T47D (cell line): ENCODE measurements around the gene LRP1.

Experiments
- DNase-seq, 2 experiments: peaks; one replicate each; pipeline versions ENCODE4 v3.0.0 to v3.0.0-alpha.2; 2011 to 2012; ENCODE audit warnings: low read depth in 1 of 2, low spot score in 1 of 2
- JUND ChIP-seq: IDR thresholded peaks from 2 replicates; pipeline ENCODE4 v1.6.1; 2012; ENCODE audit warnings: low read depth
- in situ Hi-C: cut with HindIII; loops from 2 replicates; pipeline ENCODE4 v1.10.0; 2016; ENCODE audit warnings: low sequenced_read_pairs, low pct_unique_long_range_greater_than_20kb

Gene LRP1

DNA sequence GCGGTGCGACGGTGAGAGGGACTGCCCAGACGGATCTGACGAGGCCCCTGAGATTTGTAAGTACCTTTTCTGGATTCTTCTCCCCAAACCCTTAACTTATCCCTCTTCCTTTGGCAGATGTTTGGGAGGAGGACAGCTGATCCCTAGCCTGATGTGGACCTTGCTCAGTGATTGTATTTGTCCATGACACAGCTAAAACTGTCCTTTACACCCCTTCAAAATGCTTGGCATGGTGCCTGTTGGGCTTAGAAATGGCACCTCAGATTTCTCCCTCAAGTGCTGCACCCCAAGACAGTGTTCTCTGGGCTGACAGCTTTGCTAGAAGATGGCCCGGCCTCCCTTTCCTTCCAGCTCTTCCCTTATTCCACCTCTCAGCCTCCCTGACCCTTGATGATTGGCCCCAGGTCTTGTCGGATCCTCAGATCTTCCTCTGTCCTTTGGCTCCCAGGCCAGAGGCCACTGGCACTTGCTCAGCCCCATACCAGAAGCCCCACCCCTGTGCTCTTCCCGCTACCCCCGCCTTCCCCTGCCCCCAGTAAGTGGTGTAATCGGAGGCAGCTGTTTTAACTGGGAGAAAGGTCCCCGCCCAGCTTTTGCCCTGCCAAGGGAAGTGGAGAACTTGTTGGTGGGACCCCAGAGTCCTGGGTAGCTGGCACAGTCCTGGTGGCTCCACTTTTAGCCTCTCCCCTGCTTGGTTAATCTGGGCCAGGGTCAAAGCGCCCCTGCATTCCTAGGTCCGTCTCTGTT is 10.4 kb downstream of the LRP1 start:
- no peak for DNase-seq
- no peak for TF ChIP-seq JUND
- in situ Hi-C loops = no loop called here

DNA sequence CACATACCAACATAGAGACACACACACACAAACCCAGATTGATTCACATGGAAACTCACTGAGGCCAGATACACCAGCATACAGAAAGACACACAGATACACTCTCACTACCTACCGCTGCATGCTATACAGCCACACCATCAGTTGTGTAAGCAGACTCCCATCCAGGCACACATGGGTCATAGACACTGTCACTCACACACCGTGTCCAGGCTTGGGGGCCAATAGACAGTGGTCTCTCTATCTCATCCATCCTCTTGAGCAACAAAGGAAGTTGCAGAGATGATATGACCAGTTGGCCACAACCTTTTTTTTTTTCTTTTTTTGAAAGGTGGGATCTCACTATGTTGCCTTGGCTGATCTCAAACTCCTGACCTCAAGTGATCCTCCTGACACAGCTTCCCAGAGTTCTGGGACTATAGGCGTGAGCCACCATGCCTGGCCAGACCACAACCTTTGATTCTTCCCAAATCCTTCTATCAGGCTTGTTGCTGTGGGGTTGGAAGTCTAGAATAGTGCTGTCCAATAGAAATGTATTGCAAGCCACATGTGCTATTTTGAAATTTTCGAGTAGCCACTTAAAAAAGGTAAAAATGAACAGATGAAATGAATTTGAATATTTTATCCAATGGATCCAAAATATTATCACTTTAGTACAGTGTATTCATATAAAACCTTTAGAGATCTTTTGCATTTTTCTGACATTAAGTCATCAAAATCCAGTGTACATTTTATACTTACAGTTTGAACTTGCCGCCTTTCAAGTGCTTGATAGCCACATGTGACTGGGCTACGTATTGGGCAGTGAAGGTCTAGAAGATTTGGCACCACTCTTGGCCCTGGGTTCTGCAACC is 11.7 kb downstream of the LRP1 start:
- no peak for DNase-seq
- in situ Hi-C loops = no loop called here
- TF ChIP-seq JUND = no peak

DNA sequence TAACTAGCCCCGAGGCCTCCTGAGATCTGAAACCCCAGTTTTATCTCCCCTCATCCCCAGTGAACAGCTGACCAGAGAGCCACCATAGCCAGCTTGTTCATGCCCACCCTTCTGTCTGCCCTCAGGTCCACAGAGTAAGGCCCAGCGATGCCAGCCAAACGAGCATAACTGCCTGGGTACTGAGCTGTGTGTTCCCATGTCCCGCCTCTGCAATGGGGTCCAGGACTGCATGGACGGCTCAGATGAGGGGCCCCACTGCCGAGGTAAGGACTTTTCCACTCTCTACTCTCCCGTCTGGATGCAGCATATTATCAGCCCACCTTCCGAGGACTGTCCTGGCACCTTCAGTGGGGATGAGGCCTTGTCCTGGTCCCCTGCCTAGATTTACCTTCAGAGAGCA is 13.0 kb downstream of the LRP1 start:
- in situ Hi-C loops = no loop called here
- TF ChIP-seq JUND = no peak
- no peak for DNase-seq

DNA sequence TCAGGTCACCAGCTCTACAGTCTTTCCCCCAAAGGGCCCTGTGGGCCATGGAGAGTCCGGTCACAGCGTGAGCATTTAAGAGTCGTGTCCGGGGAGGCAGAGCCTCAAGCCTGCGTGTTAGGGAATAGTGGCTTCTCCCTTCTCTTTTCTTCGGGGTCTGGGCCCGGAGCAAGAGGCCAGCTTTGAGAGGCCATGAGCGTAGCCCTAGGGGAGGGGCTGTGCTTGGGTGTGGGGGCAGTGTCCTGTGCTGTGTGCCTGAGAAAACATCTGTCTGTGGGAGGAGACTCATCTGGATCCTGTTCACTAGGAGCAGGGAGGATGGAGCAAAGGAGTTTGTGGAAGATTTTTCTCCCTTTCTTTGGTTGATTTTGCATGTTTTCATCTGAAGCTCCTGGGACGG is 13.8 kb downstream of the LRP1 start:
- in situ Hi-C loops = no loop called here
- DNase-seq = no peak
- no peak for TF ChIP-seq JUND

DNA sequence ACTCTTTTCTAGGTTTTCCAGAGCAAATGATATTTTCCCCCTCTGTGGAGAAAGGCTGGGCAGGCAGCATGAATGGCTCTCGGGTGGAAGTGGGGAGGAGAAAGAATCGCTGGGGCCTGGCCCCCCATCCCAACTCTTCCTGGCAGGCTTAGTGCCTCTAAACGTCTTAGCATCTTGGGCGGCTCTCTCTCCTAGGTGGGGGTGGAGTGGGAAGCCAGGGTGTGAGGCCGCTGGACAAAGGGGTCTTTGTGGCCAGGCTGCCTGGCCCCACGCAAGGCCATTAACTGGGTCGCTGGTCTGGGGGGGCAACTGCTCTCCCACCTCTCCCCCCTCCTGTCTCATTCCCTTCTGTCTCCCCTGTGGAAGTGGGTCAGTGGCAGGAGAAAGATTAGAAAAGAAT is 14.4 kb downstream of the LRP1 start:
- DNase-seq = no peak
- in situ Hi-C loops = no loop called here

DNA sequence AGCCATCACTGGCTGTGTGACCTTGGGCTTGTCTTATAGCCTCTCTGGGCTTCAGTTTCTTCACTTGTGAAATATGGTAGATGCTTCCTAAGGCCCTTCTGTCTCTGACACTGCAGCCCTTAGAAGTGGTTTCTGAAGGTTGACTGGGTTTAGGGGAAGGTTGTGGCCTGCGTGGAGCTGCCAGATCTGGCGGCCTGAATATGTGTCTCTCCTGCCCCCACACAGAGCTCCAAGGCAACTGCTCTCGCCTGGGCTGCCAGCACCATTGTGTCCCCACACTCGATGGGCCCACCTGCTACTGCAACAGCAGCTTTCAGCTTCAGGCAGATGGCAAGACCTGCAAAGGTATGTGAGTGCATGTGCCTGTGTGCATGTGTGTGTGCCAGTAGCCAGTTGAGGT is 15.2 kb downstream of the LRP1 start:
- TF ChIP-seq JUND = no peak
- no peak for DNase-seq
- in situ Hi-C loops = no loop called here

More for the DNA sequence above, 14.4 kb downstream of the LRP1 start:
- TF ChIP-seq JUND = no peak

DNA sequence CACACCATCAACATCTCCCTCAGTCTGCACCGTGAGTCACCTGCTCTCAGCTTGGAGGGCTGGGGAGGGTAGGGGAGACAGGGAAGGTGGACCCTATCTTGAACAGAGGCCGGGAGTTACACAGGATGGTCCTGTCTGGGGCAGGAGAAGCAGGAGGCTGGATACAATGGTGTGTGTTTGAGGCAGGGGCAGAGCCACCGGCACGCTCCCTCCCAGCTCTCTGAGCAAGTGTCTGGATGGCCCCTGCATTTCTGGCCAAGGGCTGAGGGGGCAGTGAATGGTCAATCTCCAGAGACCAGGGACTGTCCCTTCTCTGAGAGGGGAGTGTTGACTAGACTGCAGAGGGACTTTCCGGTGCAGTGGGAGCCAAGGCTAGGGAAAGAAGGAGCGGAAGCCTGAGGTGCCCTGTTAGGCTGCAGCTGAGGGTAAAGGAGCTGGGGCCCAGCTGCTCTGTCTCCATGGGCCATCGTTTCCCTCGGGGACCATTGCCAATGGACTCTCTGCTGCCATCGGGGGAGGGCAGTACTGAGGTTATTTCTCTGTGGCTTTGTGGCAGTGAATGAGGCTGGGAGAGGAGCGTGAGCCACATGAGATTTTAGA is 17.3 kb downstream of the LRP1 start:
- no peak for DNase-seq
- in situ Hi-C loops = no loop called here
- TF ChIP-seq JUND = no peak

DNA sequence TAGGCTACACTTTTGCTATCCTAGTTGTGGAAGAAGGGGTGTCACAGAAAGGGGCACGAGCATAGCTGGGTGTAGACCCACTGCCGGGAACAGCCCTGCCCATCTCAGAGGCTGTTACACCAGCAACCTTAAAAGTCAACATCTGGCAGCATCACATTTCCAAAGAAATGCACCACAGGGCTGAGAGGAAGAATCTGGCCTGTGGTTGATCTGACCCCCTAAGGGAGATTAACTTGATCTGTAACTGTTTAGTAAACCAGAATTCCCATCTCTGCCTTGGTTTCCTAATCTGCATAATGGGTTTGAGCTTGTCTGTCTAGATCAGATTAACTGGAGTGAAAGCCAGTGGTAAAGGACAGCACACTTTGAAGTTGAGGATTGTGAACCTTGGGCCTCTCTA is 17.8 kb downstream of the LRP1 start:
- no peak for DNase-seq
- in situ Hi-C loops = no loop called here
- no peak for TF ChIP-seq JUND

DNA sequence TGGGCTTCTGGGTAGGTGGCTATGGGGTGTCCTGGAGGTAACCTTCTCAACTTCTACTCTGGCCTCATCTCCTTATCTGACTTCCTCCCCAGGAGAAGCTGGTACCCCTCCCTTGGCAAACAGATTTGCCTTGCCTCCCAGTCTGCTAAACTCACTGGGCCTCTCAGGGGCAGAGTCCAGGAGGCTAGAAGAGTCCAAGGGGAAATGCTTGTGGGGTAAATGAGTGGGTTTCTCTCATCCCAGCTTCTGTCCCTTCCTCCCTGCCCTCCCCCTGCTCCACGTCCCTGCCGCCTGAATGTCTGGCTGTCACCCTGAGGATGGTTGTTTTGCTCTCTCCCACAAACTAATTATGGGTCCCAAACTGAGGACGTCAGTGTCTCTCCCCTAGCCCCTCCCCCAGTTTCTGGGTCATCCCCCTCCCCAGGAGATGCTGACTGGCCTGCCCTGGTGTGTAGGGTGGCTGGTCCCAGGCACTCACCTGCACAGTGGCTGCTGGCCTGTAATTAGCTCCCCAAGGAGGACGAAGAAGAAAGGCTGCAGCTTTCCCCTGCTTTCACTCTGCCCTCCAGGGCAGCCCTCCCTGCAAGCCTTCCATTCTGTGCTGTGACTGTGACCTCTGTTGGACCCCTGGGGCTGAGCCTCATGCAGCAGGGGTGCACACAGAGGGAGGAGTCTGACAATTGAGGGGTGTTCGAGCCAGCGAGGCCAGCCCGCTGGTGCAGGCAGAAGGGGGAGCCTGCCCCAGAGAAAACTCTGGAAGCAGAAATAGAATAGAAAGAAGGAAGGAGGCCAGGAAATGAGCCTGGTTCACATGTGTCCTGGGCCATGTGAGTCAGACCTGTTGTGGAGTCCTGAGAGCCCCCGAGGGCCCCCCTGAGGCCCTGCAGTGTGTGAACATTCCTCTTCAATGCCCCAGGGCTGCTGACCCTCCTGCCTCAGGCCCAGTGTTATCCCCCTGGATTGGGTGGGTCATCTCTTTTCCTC is 19.0 kb downstream of the LRP1 start, which contains the start of gene LRP1-AS:
LRP1-AS (minus strand) TSS at position 659 of the 984 bp plus-strand sequence.
- no peak for DNase-seq
- TF ChIP-seq JUND = no peak
- in situ Hi-C loops = no loop called here

DNA sequence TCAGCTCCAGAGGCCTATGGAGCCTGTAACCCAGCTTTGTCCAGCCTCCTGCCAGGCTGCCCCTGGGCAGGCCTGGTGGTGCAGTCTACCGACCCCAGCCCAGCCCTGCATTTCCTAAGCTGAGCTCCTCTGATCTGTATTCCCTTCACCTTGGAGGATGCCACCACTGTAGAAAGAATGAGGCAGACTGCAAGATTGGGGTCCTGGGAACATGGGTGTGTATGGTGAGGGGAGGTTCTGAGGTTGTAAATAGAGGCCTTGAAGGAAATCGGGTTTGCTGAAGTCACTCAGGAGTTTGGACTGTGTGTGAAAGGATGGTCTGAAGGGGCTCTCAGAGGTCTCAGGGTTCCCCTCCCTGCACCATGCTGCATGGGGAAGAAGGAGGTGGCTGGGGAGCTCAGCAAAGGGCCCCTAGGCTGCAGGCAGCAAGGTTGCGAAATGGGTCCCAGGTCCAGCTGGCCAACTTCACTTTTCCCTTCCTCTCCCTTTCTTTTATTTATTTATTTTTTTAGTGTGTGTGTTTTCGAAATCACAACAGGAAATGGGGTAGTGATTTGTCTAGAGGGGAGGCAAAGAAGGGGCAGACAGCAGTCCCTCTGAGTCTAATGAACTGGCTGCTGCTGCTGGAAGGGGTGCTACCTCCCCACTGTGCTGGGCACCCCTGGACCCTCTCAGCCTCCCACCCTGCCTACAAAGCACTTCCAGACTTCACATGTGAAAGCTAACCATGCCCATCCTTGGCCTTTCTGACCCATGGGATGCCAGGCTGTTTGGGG is 20.4 kb downstream of the LRP1 start:
- in situ Hi-C loops = no loop called here
- no peak for DNase-seq
- TF ChIP-seq JUND = no peak

DNA sequence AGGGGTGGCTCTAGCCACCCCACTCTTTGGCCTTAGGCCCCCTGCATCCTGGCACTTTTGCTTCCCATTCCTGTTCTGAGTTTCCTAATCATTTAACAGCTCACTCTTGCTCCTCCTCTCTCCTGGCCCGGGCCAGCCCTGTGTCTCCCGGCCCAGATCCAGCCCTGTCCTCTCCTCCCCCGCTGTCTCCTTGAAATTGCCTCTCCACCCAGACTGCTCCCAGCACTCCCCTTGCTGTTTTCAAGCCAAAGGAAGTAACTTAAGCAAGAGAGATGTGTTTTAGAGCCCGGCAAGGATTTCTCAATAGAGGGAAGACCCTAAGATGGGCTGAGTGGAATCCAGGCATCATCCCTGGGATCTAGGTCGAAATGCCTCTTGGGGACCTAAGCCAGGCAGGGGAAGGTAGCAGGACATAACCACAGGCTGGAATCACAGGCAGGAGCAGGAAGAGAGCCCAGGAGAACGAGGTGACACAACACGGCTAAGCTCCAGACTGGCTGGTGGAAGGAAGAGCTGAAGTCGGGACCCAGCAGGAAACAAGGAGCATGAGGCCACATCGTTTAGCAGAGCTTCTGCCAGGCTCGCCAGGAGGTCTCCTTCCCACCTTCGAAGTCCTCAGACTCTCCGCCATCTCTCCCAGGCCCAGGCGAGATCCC is 21.1 kb downstream of the LRP1 start:
- TF ChIP-seq JUND = no peak
- in situ Hi-C loops = no loop called here
- DNase-seq = no peak
